GM12801 (cell line): Measurements from ENCODE around the gene SH2D4B.

Experiments used
- CTCF ChIP-seq: IDR thresholded peaks from one replicate; pipeline ENCODE4 v1.5.1; 2011; ENCODE audit warnings: control low read depth; ENCODE audit not compliant: insufficient read length; ENCODE audit errors: extremely low read depth

SH2D4B gene

GRCh38 chr10:80609331-80609730, 71.6 kb downstream of the SH2D4B start:
- no peak for TF ChIP-seq CTCF

- no peak for TF ChIP-seq CTCF
Measured at GRCh38 chr10:80611481-80612185, 73.9 kb downstream of the SH2D4B start.

- no peak for TF ChIP-seq CTCF
Measured at GRCh38 chr10:80612261-80612660, 74.6 kb downstream of the SH2D4B start.

GRCh38 chr10:80613466-80614170, 75.9 kb downstream of the SH2D4B start:
- no peak for TF ChIP-seq CTCF

GRCh38 chr10:80614576-80615416, 77.1 kb downstream of the SH2D4B start:
- no peak for TF ChIP-seq CTCF

GRCh38 chr10:80617807-80618206, 80.1 kb downstream of the SH2D4B start:
- no peak for TF ChIP-seq CTCF

GRCh38 chr10:80619036-80619435, 81.3 kb downstream of the SH2D4B start:
- TF ChIP-seq CTCF, result no peak
